RCC 7860 (cell line): ENCODE measurements around the gene STX19.
"Not testable (repeated sequence)": the region's sequence is repeated elsewhere in the genome, so short reads cannot be mapped to it uniquely, and the experiment has no call there.

Source experiments
- DNase-seq: peaks from one replicate; pipeline ENCODE4 v3.0.0-alpha.2; 2015; ENCODE audit warnings: low spot score
- FAIRE-seq: peaks from 2 replicates; lab custom pipeline; 2012; peaks lifted over from hg19 to GRCh38; lab: Jason Lieb, UNC

The STX19 gene

GRCh38 chr3:94028093-94028837, at the start of gene STX19:
Gene STX19 (minus strand): TSS chr3:94028597. CDS start chr3:94015269, 13,328 bp downstream.
- FAIRE-seq (no peak), DNase-seq (no peak)

- FAIRE-seq (no peak), DNase-seq (peak; percentile 11)
Observed at GRCh38 chr3:94076055-94076454, 47.7 kb upstream of the STX19 start.

- DNase-seq: no peak
- no peak for FAIRE-seq
Observed at GRCh38 chr3:94071713-94072284, 43.4 kb upstream of the STX19 start.

- DNase-seq: no peak
- no peak for FAIRE-seq
Observed at GRCh38 chr3:94070341-94070911, 42.0 kb upstream of the STX19 start.

- peak; percentile 85 for FAIRE-seq
- DNase-seq: no peak
Observed at GRCh38 chr3:94069194-94069813, 40.9 kb upstream of the STX19 start.

GRCh38 chr3:94066506-94067500, 38.4 kb upstream of the STX19 start:
- DNase-seq (no peak), FAIRE-seq (no peak)

GRCh38 chr3:94065819-94066480, 37.6 kb upstream of the STX19 start:
- FAIRE-seq: no peak

GRCh38 chr3:94065122-94065521, 36.7 kb upstream of the STX19 start:
- DNase-seq (no peak), FAIRE-seq (no peak)

More at GRCh38 chr3:94065819-94066480, 37.6 kb upstream of the STX19 start:
- no peak for DNase-seq

- no peak for FAIRE-seq
Observed at GRCh38 chr3:94064243-94064860, 36.0 kb upstream of the STX19 start.

GRCh38 chr3:94063496-94064119, 35.2 kb upstream of the STX19 start:
- FAIRE-seq (no peak), DNase-seq (no peak)

More at GRCh38 chr3:94064243-94064860, 36.0 kb upstream of the STX19 start:
- no peak for DNase-seq

GRCh38 chr3:94062513-94063404, 34.4 kb upstream of the STX19 start, which contains the start of the genes DHFR2 and NSUN3:
Gene DHFR2 (minus strand): TSS chr3:94062916. CDS start chr3:94061511, 1,405 bp downstream.
Gene NSUN3 (plus strand): TSS chr3:94063061. CDS start chr3:94063127, 66 bp downstream.
- FAIRE-seq: peak; percentile 92

GRCh38 chr3:94061297-94061696, 32.9 kb upstream of the STX19 start:
- DNase-seq: no peak
- FAIRE-seq: no peak

More at GRCh38 chr3:94062513-94063404, 34.4 kb upstream of the STX19 start, which contains the start of the genes DHFR2 and NSUN3:
- DNase-seq: peak; percentile 96

GRCh38 chr3:94050546-94050945, 22.1 kb upstream of the STX19 start:
- FAIRE-seq: no peak
- DNase-seq: no peak

- DNase-seq (no peak), FAIRE-seq (no peak)
Observed at GRCh38 chr3:94049267-94049666, 20.9 kb upstream of the STX19 start.

GRCh38 chr3:94046533-94046932, 18.1 kb upstream of the STX19 start:
- FAIRE-seq (no peak), DNase-seq (no peak)

- FAIRE-seq, DNase-seq: not testable (repeated sequence)
Observed at GRCh38 chr3:94044100-94044936, 15.9 kb upstream of the STX19 start.

GRCh38 chr3:94043285-94043684, 14.9 kb upstream of the STX19 start:
- DNase-seq (no peak), FAIRE-seq (no peak)
